ENCODE results near the gene PTPRK. TPM values are rescaled to one million over a fixed set of nuclear protein-coding genes. Genes with fewer than 3 reads are reported as not detected.
A peak's percentile ranks its signal among the peaks of the same experiment; 100 is the strongest.

The PTPRK gene
- total and polyA plus RNA-seq, 7 donors = 6.0 to 51.3 (median 46.7) TPM

DNA sequence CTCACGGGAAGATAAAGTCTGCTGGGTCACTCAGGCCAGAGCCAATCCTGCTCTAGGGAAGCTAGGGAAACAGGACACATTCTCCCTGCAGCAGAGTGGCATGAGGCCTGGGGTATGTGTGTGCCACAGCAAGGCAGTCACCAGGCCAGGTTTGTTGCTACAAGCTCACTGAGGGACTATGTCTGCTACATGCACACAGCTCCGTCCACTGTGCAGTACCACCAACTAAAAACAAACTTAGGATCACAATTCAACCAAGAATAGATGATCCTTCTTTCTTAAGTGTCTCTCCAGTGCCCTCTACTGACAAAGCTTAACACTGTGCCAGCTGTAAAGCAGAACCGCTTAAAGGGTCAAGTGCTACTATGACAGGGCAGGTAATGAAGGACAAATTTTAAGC lies 192.5 kb downstream of the PTPRK start:
- H3K27me3 ChIP-seq = no peaks in the 10 kb centered on the region
- WGBS, 2 donors = 90 to 91% methylated on average over 3 of the region's 3 CpGs
- H3K9me3 ChIP-seq = no peaks in the 10 kb centered on the region
- H3K4me3 ChIP-seq = no peak overlapping the region
- no peaks in the 10 kb centered on the region for H3K36me3 ChIP-seq
- intact Hi-C loops (cut with DNase I) = no loop called here
- peaks cover 0 to 26% (median 8%) of the 10 kb centered on the region in 4 donors for H3K4me1 ChIP-seq
- H3K27ac ChIP-seq = no peak overlapping the region
- TF ChIP-seq EP300 (IDR thresholded peaks at IDR 0.05) (no peak), CTCF (IDR thresholded peaks at IDR 0.05) (peak in 1 of 4 experiments; percentile 39)
- no peak for DNase-seq

- 86 to 93% methylated on average over 1 of the region's 1 CpG for WGBS, 2 donors
- no peak for DNase-seq
- H3K27me3 ChIP-seq = no peaks in the 10 kb centered on the region
- peaks cover 0 to 4% (median 0%) of the 10 kb centered on the region in 4 donors for H3K4me1 ChIP-seq
- intact Hi-C loops (cut with DNase I) = no loop called here
- no peaks in the 10 kb centered on the region for H3K36me3 ChIP-seq
- no peak overlapping the region for H3K27ac ChIP-seq
- no peak overlapping the region for H3K4me3 ChIP-seq
- TF ChIP-seq POLR2AphosphoS5 (IDR thresholded peaks at IDR 0.05) (no peak), CTCF (IDR thresholded peaks at IDR 0.05) (no peak), POLR2A (IDR thresholded peaks at IDR 0.05) (no peak), EP300 (IDR thresholded peaks at IDR 0.05) (no peak)
- no peaks in the 10 kb centered on the region for H3K9me3 ChIP-seq
Measured at GRCh38 chr6:128323011-128323410, 197.4 kb downstream of the PTPRK start.

DNA sequence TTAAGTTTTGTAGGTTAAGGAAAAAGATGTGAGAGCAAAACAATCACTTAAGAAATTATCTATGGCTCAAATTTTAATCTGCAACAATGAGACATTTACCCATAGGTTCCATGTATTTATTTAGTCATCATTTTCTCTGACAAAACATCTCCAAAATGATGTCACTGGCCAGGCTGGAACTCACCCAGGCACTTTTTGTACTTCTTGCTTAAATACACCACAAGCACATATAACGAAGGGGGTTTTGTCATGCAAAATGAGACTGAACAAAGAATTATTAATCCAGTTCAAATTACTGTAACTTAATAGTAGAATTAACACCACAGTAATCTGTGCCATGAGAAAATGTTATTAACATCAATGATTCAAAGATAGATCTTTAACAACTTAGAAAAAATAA lies 200.5 kb downstream of the PTPRK start:
- Histone ChIP-seq H3K4me3 (no peak overlapping the region), H3K9me3 (no peaks in the 10 kb centered on the region), H3K4me1 (peaks cover 0 to 4% (median 0%) of the 10 kb centered on the region in 4 donors), H3K27ac (no peak overlapping the region), H3K36me3 (no peaks in the 10 kb centered on the region), H3K27me3 (no peaks in the 10 kb centered on the region)
- WGBS, 2 donors = 88 to 96% methylated on average over 1 of the region's 1 CpG
- TF ChIP-seq CTCF (IDR thresholded peaks at IDR 0.05) (no peak), POLR2AphosphoS5 (IDR thresholded peaks at IDR 0.05) (no peak), EP300 (IDR thresholded peaks at IDR 0.05) (no peak), POLR2A (IDR thresholded peaks at IDR 0.05) (no peak)
- DNase-seq = no peak
- intact Hi-C loops (cut with DNase I) = no loop called here

GRCh38 chr6:128319157-128319556 lies 201.2 kb downstream of the PTPRK start:
- TF ChIP-seq POLR2AphosphoS5 (IDR thresholded peaks at IDR 0.05) (no peak), POLR2A (IDR thresholded peaks at IDR 0.05) (no peak), CTCF (IDR thresholded peaks at IDR 0.05) (no peak), EP300 (IDR thresholded peaks at IDR 0.05) (no peak)
- H3K4me3 ChIP-seq = no peak overlapping the region
- H3K9me3 ChIP-seq = no peaks in the 10 kb centered on the region
- intact Hi-C loops (cut with DNase I) = no loop called here
- no peaks in the 10 kb centered on the region for H3K4me1 ChIP-seq
- 94 to 95% methylated on average over 3 of the region's 3 CpGs for WGBS, 2 donors
- H3K27me3 ChIP-seq = no peaks in the 10 kb centered on the region
- no peaks in the 10 kb centered on the region for H3K36me3 ChIP-seq
- no peak for DNase-seq
- H3K27ac ChIP-seq = no peak overlapping the region

GRCh38 chr6:128316258-128316929 lies 204.0 kb downstream of the PTPRK start:
- H3K4me3 ChIP-seq = no peak overlapping the region
- no peak overlapping the region for H3K27ac ChIP-seq
- H3K4me1 ChIP-seq = no peaks in the 10 kb centered on the region
- DNase-seq = no peak
- no peaks in the 10 kb centered on the region for H3K36me3 ChIP-seq
- TF ChIP-seq POLR2AphosphoS5 (IDR thresholded peaks at IDR 0.05) (no peak), CTCF (IDR thresholded peaks at IDR 0.05) (no peak), POLR2A (IDR thresholded peaks at IDR 0.05) (no peak), EP300 (IDR thresholded peaks at IDR 0.05) (no peak)
- 97 to 98% methylated on average over 8 of the region's 8 CpGs for WGBS, 2 donors
- no peaks in the 10 kb centered on the region for H3K9me3 ChIP-seq
- no peaks in the 10 kb centered on the region for H3K27me3 ChIP-seq
- intact Hi-C loops (cut with DNase I) = no loop called here

Measured in sigmoid colon (tissue), 7 donors.